Measurements from ENCODE around the gene TMEM121B.

- TF ChIP-seq CTCF (conservative IDR thresholded peaks at IDR 0.05; ENCODE audit: low read depth in 2 of 2), result no peak
- TF ChIP-seq JUNB (IDR thresholded peaks at IDR 0.05; ENCODE audit: unreplicated experiment), result no peak
- TF ChIP-seq EZH2phosphoT487 (IDR thresholded peaks at IDR 0.05; ENCODE audit: unreplicated experiment), result no peak
- no peak for TF ChIP-seq ZNF114 (CRISPR knock-in tag; IDR thresholded peaks at IDR 0.05)
- TF ChIP-seq EZH2 (IDR thresholded peaks at IDR 0.05; ENCODE audit: low read depth, unreplicated experiment), result no peak
- no peak for TF ChIP-seq POLR2AphosphoS5 (IDR thresholded peaks at IDR 0.05; ENCODE audit: low read depth)
- TF ChIP-seq REST (IDR thresholded peaks at IDR 0.05; ENCODE audit: unreplicated experiment), result no peak
- TF ChIP-seq ZNF331 (CRISPR knock-in tag; IDR thresholded peaks at IDR 0.05; ENCODE audit: low read depth), result no peak
These were observed 25.1 kb downstream of the TMEM121B start for GRCh38 chr22:17096071-17096470.

Data from GM23338 (cell line).